Measurements from ENCODE around the gene FANCC.

DNA sequence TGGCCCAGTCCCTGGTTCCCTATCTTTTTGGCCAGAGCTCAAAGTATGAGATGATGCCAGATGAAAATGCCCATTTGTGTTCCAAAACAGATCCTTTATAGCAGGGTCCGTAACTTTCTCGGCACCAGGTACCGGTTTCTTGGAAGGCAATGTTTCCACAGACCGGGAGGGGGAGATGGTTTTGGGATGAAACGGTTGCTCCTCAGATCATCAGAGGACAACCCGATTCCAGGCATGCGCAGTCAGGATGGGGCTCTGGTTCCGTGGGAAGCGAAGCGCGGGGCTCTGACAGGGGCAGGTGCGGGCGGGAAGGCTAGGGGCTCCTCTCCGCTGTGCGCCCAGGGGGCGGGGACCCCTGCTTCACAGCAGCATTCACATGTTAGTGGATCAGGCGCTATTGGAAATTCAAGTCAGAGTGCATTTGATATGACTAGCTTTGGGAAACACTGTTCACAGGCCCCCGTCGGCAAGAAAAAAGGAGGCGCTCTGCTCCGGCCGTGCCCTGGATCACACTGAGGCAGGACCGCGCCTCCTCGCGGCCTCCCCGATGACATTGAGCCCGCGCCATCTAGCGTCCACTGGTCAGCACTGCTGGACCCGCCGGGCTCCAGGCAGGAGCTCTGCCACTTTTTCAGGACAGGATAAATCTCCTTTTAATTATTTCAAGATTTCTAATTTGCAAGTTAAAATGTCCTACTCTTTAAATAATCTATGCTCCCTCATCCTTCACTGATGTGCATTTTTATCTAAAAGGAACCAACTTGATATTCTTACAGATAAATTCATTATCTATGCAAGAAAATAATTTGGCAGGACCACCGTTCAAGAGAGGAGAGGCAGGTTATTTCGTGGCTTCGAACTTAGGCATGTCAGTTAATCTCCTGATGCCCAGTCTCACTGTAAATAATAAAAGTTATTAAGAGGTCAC, 190.0 kb downstream of the FANCC start:
- TF ChIP-seq, protein P1, sequence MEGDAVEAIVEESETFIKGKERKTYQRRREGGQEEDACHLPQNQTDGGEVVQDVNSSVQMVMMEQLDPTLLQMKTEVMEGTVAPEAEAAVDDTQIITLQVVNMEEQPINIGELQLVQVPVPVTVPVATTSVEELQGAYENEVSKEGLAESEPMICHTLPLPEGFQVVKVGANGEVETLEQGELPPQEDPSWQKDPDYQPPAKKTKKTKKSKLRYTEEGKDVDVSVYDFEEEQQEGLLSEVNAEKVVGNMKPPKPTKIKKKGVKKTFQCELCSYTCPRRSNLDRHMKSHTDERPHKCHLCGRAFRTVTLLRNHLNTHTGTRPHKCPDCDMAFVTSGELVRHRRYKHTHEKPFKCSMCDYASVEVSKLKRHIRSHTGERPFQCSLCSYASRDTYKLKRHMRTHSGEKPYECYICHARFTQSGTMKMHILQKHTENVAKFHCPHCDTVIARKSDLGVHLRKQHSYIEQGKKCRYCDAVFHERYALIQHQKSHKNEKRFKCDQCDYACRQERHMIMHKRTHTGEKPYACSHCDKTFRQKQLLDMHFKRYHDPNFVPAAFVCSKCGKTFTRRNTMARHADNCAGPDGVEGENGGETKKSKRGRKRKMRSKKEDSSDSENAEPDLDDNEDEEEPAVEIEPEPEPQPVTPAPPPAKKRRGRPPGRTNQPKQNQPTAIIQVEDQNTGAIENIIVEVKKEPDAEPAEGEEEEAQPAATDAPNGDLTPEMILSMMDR (conservative IDR thresholded peaks at IDR 0.05; ENCODE audit: low read depth, low read length): peak; percentile 99
- TF ChIP-seq MAFK (IDR thresholded peaks at IDR 0.05; ENCODE audit: low read depth, low read length) (no peak), SMC3 (IDR thresholded peaks at IDR 0.05; ENCODE audit: low read depth, low read length) (peak; percentile 93), POLR2A (IDR thresholded peaks at IDR 0.05; ENCODE audit: low read depth, low read length) (no peak), NFE2L2 (IDR thresholded peaks at IDR 0.05; ENCODE audit: low read depth, low read length) (no peak), CEBPB (IDR thresholded peaks at IDR 0.05; ENCODE audit: low read depth, low read length) (no peak), RFX5 (IDR thresholded peaks at IDR 0.05; ENCODE audit: low read depth, low read length) (no peak), MXI1 (IDR thresholded peaks at IDR 0.05; ENCODE audit: borderline replicate concordance, low read depth, low read length) (no peak), RAD21 (IDR thresholded peaks at IDR 0.05; ENCODE audit: low read length) (peak; percentile 87), FOS (IDR thresholded peaks at IDR 0.05; ENCODE audit: low read depth, low read length) (no peak), BHLHE40 (IDR thresholded peaks at IDR 0.05; ENCODE audit: low read depth, low read length) (no peak), RCOR1 (IDR thresholded peaks at IDR 0.05; ENCODE audit: insufficient replicate concordance, low read length) (no peak)
- TF ChIP-seq, protein P2, sequence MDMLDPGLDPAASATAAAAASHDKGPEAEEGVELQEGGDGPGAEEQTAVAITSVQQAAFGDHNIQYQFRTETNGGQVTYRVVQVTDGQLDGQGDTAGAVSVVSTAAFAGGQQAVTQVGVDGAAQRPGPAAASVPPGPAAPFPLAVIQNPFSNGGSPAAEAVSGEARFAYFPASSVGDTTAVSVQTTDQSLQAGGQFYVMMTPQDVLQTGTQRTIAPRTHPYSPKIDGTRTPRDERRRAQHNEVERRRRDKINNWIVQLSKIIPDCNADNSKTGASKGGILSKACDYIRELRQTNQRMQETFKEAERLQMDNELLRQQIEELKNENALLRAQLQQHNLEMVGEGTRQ (IDR thresholded peaks at IDR 0.05; ENCODE audit: low read depth, low read length): no peak
- TF ChIP-seq, protein P3, sequence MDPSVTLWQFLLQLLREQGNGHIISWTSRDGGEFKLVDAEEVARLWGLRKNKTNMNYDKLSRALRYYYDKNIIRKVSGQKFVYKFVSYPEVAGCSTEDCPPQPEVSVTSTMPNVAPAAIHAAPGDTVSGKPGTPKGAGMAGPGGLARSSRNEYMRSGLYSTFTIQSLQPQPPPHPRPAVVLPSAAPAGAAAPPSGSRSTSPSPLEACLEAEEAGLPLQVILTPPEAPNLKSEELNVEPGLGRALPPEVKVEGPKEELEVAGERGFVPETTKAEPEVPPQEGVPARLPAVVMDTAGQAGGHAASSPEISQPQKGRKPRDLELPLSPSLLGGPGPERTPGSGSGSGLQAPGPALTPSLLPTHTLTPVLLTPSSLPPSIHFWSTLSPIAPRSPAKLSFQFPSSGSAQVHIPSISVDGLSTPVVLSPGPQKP (IDR thresholded peaks at IDR 0.05; ENCODE audit: borderline replicate concordance, low read depth, low read length): no peak

All from IMR-90 (cell line).